AG04449 (cell line): ENCODE measurements around the gene PPWD1.
A peak's percentile ranks its signal among the peaks of the same experiment; 100 is the strongest.

ENCODE experiments used
- CTCF ChIA-PET: fragments of 350-600 bp; formaldehyde crosslinking; extraction: SDS; loops from one replicate; lab custom pipeline; 2021; ENCODE audit warnings: antibody characterized with exemption; lab: Yijun Ruan, JAX
- POLR2A ChIA-PET: fragments of 400-600, 350-600 bp; formaldehyde crosslinking; extraction: SDS; loops from one replicate; lab custom pipeline; 2020; ENCODE audit warnings: antibody characterized with exemption, inconsistent platforms; lab: Yijun Ruan, JAX
- DNase-seq: peaks from one replicate; pipeline ENCODE4 v3.0.0-alpha.2; 2010; ENCODE audit warnings: low read depth, low spot score
- H3K4me3 ChIP-seq: 2 replicates; pipeline ENCODE4 v1.5.1; 2011; ENCODE audit warnings: low read depth, mild to moderate bottlenecking, control low read depth, low read length
- CTCF ChIP-seq: IDR thresholded peaks from one replicate; pipeline ENCODE4 v1.5.1; 2011; ENCODE audit warnings: mild to moderate bottlenecking, moderate library complexity, low read length, control low read depth, inconsistent platforms; ENCODE audit not compliant: insufficient read depth; ENCODE audit errors: missing control alignments

PPWD1 gene

GRCh38 chr5:65625743-65626142 lies 62.6 kb downstream of the PPWD1 start:
- no peak for DNase-seq
- H3K4me3 ChIP-seq = peak overlapping the region; percentile 90
- ChIA-PET POLR2A (no interaction called here), CTCF (interaction anchor here (1.0 to 1.2 kb wide), 3 partner anchors 9 to 21 kb away, joined by 3 read pairs; no protein-coding TSS in a partner anchor)
- no peak for TF ChIP-seq CTCF

- DNase-seq = no peak
- ChIA-PET CTCF (no interaction called here), POLR2A (no interaction called here)
- no peak overlapping the region for H3K4me3 ChIP-seq
- no peak for TF ChIP-seq CTCF
Measured at GRCh38 chr5:65630981-65631380, 67.9 kb downstream of the PPWD1 start.
